HUES6 (cell line): ENCODE data around the gene NTM.
"Not testable (repeated sequence)": the region's sequence is repeated elsewhere in the genome, so short reads cannot be mapped to it uniquely, and the experiment has no call there.

Experiments
- H3K27ac ChIP-seq: 2 replicates; pipeline ENCODE4 v1.7.0; 2013; ENCODE audit warnings: low read depth, mild to moderate bottlenecking, low read length, inconsistent platforms
- H3K27me3 ChIP-seq: 2 replicates; pipeline ENCODE4 v1.6.1; 2013; ENCODE audit warnings: low read length; ENCODE audit not compliant: control insufficient read depth, insufficient read depth
- H3K36me3 ChIP-seq: 2 replicates; pipeline ENCODE4 v1.6.1; 2013; ENCODE audit warnings: low read length; ENCODE audit not compliant: control insufficient read depth, insufficient read depth
- H3K4me1 ChIP-seq: 2 replicates; pipeline ENCODE4 v1.6.1; 2013; ENCODE audit warnings: low read length; ENCODE audit not compliant: control insufficient read depth, insufficient read depth
- H3K4me3 ChIP-seq: 2 replicates; pipeline ENCODE4 v1.5.1; 2013; ENCODE audit warnings: low read depth, low read length
- H3K9ac ChIP-seq: one replicate; pipeline ENCODE4 v1.6.1; 2013; ENCODE audit warnings: mild to moderate bottlenecking, low read length
- H3K9me3 ChIP-seq: 2 replicates; pipeline ENCODE4 v1.6.1; 2013; ENCODE audit warnings: low read depth, low read length; ENCODE audit not compliant: control insufficient read depth, insufficient read depth

The NTM gene

DNA sequence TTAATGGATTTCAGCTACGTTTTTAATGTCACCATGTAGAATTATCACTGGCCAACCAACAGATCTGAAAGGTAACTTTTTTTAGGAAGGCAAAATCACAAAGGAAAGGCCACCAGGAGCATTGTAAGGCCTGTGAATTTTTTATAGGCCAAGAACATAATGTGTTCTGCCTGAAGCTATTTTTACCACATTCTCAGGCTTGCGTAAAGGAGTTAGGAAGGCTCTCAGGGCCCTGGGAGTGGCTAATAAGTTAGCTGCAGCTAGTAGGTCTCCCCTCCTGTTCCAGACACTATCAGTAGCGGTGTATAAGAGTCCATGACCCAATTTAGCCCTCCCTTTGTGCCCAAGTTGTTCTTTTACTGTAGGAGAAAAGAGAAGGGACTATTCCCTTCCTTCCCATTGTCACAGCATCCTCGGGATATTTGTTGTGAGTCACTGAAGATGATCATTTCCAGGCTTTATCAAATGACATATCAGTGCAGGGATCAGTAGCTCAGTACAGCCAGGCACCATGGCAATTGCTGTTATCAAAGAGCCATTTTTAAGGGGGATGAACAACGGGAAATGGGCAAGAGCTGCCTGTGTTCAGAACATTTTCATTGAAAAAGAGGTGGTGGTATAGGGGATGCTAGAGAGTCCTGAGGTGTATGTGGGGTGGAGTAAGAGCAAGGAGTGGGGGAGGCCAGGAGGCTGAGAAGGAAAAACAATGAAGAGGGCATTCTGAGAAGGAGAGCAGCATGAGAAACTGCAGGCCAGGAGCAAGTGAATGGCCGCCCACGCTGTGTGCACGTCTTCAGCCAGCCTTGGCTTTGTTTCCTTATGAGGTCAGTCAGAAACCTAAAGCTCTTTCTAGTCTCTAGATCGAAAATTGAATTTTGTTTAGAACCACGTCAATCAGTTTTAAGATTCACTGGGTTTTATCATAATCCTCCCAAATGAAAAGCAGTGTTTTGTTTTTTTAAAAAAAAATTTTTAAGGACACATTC lies 940.3 kb downstream of the NTM start:
- peaks cover 5% of the 10 kb centered on the region; the same call in 1 of the 2 replicates for H3K4me1 ChIP-seq
- H3K27ac ChIP-seq, result no peak overlapping the region
- H3K4me3 ChIP-seq, result no peak overlapping the region
- no peaks in the 10 kb centered on the region for H3K36me3 ChIP-seq
- H3K9ac ChIP-seq, result no peak overlapping the region
- H3K9me3 ChIP-seq, result no peaks in the 10 kb centered on the region
- no peaks in the 10 kb centered on the region for H3K27me3 ChIP-seq

DNA sequence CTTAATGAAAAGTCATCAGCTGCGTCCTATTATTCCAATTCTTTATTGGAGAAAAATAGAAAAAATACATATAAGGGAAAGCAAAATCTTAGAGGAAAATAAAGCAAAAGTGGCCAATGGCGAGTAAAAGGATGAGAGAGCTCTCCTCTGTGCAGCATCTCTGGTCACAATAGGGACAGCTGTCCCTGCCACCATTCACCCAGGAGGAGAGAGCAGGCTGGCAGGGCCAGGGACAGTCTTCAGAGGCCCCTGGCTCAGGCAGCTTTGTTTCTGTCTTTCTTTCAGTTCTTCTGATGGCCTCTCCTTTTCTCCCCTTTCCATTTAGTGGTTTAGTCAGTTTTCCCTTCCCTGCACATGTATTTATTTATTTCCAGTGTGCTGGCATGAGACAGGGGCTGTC lies 941.3 kb downstream of the NTM start:
- Histone ChIP-seq H3K27ac (no peak overlapping the region), H3K4me1 (peaks cover 5% of the 10 kb centered on the region; the same call in 1 of the 2 replicates), H3K27me3 (no peaks in the 10 kb centered on the region), H3K36me3 (no peaks in the 10 kb centered on the region), H3K4me3 (no peak overlapping the region), H3K9me3 (no peaks in the 10 kb centered on the region), H3K9ac (no peak overlapping the region)

DNA sequence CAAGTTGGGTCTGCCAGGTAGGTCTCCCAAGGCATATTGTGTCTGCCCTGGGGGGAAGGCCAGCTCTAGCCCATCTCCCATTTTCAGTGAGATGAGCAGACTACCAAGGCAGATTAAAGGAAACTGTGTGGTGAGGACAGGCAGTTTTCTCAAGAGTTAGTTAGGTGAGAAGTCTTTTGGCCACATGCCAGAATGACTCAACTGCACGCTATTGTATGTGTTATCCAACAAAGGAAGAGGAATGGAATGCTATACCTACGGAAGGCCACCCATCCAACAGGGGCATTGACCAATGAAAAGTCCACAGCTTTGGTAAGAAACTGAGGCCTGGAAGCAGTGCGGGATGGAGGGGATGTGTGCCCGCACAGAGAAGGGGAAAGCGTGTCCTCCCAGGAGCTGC lies 941.7 kb downstream of the NTM start:
- peaks cover 5% of the 10 kb centered on the region; the same call in 1 of the 2 replicates for H3K4me1 ChIP-seq
- H3K9ac ChIP-seq, result no peak overlapping the region
- no peak overlapping the region for H3K27ac ChIP-seq
- H3K4me3 ChIP-seq, result no peak overlapping the region
- H3K36me3 ChIP-seq, result no peaks in the 10 kb centered on the region
- H3K9me3 ChIP-seq, result no peaks in the 10 kb centered on the region
- H3K27me3 ChIP-seq, result no peaks in the 10 kb centered on the region

DNA sequence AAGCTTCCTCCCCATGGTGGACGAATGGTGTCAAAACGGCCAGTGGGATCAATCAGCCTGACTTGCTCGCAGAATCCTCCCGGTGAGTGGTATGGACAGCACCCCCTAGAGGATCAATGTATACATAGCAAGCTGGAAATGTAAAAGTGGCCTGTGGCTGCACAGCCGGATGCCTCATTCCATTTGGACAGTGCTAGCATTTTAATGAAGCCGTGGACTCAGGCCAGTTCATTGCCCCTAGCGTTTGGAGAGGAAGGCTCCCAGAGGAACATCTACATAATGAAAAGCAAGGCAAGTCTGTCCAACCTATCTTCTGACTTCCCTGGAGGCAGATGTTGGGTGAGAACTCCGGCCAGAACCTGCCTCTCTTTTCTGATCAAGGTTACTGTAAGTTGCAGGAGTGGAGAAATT lies 942.3 kb downstream of the NTM start:
- no peak overlapping the region for H3K4me3 ChIP-seq
- H3K27ac ChIP-seq, result no peak overlapping the region

DNA sequence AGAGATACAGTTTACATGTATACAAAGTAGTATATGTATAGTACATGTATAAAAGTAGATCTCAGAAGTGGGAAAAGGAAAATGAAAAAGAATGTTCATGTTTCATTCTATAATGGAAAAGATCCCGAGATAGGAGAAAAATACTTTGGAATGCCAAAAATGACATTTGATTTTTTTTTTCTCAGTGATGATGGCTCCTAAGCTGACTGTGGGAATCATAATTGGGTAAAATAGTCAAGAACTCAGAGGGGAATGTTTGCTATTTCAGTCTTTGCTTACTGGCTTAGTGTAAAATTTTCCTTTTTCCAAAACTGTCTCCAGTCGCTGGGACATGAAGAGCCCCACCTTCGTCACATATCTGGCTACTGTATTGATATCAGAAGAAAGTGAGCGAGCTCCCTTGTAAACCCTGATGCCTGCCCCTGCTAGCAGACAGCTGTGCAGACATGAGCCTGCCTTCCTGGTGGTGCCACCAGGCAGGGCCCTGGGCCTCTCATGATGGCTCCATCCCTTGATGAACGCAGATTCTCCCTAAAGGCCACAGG lies 944.6 kb downstream of the NTM start:
- no peak overlapping the region for H3K27ac ChIP-seq
- H3K36me3 ChIP-seq, result no peaks in the 10 kb centered on the region
- no peak overlapping the region for H3K9ac ChIP-seq
- no peak overlapping the region for H3K4me3 ChIP-seq
- no peaks in the 10 kb centered on the region for H3K27me3 ChIP-seq
- H3K9me3 ChIP-seq, result peaks cover 10% of the 10 kb centered on the region
- H3K4me1 ChIP-seq, result peaks cover 5% of the 10 kb centered on the region; the same call in 1 of the 2 replicates

More for the DNA sequence above, 942.3 kb downstream of the NTM start:
- Histone ChIP-seq H3K4me1 (peaks cover 5% of the 10 kb centered on the region; the same call in 1 of the 2 replicates), H3K36me3 (no peaks in the 10 kb centered on the region), H3K9ac (no peak overlapping the region), H3K27me3 (no peaks in the 10 kb centered on the region), H3K9me3 (no peaks in the 10 kb centered on the region)

DNA sequence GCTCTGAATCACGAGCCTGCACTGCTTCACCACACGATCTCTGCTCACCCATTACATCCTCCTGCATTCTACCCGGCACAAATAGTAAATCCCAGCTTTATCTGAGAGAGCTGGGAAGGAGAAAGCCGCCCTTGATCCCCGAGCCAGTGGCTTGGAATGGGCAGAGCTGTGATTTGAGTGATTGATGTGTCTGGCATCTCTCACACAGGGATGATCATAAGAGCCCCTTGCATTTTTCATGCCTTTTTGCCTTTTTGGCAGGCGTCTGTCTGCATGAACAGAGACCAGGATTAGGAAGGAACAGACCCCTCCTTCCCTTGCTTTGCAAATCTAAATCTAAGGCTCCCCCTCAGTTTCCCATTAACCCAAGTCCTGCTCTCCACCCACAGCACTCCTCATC lies 945.3 kb downstream of the NTM start:
- Histone ChIP-seq H3K27ac (no peak overlapping the region), H3K9me3 (peaks cover 10% of the 10 kb centered on the region), H3K4me3 (no peak overlapping the region), H3K36me3 (no peaks in the 10 kb centered on the region), H3K9ac (no peak overlapping the region), H3K4me1 (peaks cover 1% of the 10 kb centered on the region; the same call in 1 of the 2 replicates), H3K27me3 (no peaks in the 10 kb centered on the region)

DNA sequence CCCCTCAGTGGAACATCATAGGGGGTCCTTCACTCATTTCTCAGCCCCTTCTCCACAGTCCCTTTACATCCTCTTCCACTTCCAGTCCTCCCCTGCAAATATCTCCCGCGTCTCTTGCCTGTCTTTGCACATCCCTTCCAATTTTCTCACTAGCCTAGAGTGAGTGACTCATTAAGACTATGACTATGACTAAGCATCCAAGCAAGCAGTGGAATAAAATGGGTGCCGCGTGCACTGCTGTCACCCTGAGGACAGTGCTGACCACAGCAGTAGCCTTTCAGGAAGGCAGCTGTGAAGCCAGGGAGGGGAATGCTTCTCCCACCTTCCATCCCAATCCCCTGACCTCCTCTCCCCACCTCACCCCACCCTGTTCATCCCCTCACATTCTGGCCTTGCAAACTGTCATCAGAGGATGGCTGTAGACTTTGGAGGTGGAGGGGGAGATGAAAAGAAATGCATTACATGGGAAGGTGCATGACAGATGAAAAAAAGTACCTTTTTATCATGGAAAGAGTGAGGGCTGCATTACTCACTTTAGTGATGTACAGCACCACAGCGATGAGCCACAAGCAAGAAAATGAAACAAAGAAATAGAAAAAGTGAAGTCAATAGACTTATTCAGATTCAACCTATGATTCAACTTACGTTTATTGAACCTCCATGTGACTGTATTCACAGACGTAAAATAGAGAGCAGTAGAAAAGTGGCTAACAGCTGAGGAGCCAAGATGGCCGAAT lies 948.2 kb downstream of the NTM start:
- H3K9ac ChIP-seq, result no peak overlapping the region

DNA sequence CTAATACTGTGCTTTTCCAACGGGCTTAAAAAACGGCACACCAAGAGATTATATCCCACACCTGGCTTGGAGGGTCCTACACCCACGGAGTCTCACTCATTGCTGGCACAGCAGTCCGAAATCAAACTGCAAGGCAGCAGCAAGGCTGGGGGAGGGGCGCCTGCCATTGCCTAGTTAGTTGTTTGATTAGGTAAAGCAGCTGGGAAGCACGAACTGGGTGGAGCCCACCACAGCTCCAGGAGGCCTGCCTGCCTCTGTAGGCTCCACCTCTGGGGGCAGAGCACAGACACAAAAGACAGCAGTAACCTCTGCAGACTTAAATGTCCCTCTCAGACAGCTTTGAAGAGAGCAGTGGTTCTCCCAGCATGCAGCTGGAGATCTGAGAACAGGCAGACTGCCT lies 949.0 kb downstream of the NTM start:
- H3K4me1 ChIP-seq, H3K4me3 ChIP-seq, H3K9ac ChIP-seq, H3K36me3 ChIP-seq, H3K9me3 ChIP-seq, H3K27ac ChIP-seq, H3K27me3 ChIP-seq: not testable (repeated sequence)

More for the DNA sequence above, 948.2 kb downstream of the NTM start:
- H3K27me3 ChIP-seq, result no peaks in the 10 kb centered on the region
- H3K36me3 ChIP-seq, result no peaks in the 10 kb centered on the region
- no peak overlapping the region for H3K27ac ChIP-seq
- no peak overlapping the region for H3K4me3 ChIP-seq
- peaks cover 10% of the 10 kb centered on the region for H3K9me3 ChIP-seq
- H3K4me1 ChIP-seq, result no peaks in the 10 kb centered on the region

DNA sequence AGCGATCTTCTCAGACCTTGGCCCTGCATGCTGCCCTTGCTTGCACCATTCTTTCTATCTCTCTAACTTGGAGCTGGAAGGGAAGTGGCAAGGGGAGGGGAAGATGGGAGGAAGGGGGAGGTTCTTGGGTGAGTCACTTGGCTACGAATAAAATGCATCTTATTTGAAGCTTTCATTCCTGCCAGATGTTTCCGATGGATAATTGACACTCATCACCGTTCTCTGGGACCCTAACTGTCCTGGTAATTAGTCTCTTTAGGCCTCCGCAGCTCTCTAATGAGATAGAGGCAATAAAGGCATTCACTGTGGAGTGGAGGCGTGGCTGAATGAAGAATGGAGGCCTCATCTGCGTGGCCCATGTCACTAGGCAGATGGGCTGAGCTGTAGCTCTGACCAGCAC lies 960.1 kb downstream of the NTM start:
- peaks cover 27% of the 10 kb centered on the region for H3K4me1 ChIP-seq
- no peak overlapping the region for H3K27ac ChIP-seq
- H3K4me3 ChIP-seq, result no peak overlapping the region
- H3K27me3 ChIP-seq, result peaks cover 19% of the 10 kb centered on the region; the same call in 1 of the 2 replicates
- H3K36me3 ChIP-seq, result no peaks in the 10 kb centered on the region
- no peak overlapping the region for H3K9ac ChIP-seq
- H3K9me3 ChIP-seq, result no peaks in the 10 kb centered on the region

DNA sequence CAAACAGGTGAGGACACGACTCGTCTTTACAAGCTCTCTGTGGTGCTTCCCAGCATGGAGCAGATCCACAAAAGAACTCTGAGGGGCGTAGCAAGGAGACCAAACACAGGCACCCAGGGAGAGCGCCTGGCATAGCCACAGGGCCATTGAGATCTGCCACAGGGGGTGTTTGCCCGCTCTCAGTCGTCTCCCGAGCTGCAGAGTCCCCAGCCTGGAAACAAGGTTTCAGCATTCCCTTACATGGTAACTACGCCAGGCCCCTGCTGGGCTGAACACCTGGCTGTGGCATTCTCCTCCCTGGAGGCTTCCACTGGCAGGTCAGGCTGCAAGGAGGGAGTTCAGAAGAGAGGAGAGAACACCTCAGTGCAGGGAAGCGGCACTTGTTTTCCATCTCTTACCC lies 962.1 kb downstream of the NTM start:
- Histone ChIP-seq H3K4me3 (no peak overlapping the region), H3K36me3 (no peaks in the 10 kb centered on the region), H3K9me3 (no peaks in the 10 kb centered on the region), H3K4me1 (peaks cover 27% of the 10 kb centered on the region), H3K9ac (no peak overlapping the region), H3K27ac (no peak overlapping the region), H3K27me3 (peaks cover 19% of the 10 kb centered on the region; the same call in 1 of the 2 replicates)
